HepG2 (cell line): ENCODE data around the gene FKBP9. TPM values are rescaled to one million over a fixed set of nuclear protein-coding genes. Genes with fewer than 3 reads are reported as not detected.

Source experiments
- KLF9 ChIP-seq: IDR thresholded peaks from 2 replicates; pipeline ENCODE4 v1.6.1; 2016; ENCODE audit warnings: low read depth
- MLLT10 ChIP-seq: sonication (generic); formaldehyde crosslinking; IDR thresholded peaks from 2 replicates; pipeline ENCODE4 v1.4.0; 2020; ENCODE audit warnings: missing genetic modification reagents
- RXRB ChIP-seq: IDR thresholded peaks from 2 replicates; pipeline ENCODE4 v1.6.1; 2016; ENCODE audit warnings: borderline replicate concordance, missing genetic modification reagents, missing compliant biosample characterization
- SIX1 ChIP-seq: sonication (generic); formaldehyde crosslinking; IDR thresholded peaks from 2 replicates; pipeline ENCODE4 v1.4.0; 2020; ENCODE audit warnings: missing genetic modification reagents, borderline replicate concordance
- TAF1 ChIP-seq: sonication (generic); formaldehyde crosslinking; IDR thresholded peaks from 2 replicates; pipeline ENCODE4 v1.4.0; 2020; ENCODE audit warnings: missing genetic modification reagents
- ZMAT3 ChIP-seq: sonication (generic); formaldehyde crosslinking; conservative IDR thresholded peaks from 2 replicates; pipeline ENCODE4 v1.7.0; 2021; ENCODE audit warnings: missing genetic modification reagents
- ZNF230 ChIP-seq: sonication (generic); formaldehyde crosslinking; IDR thresholded peaks from 2 replicates; pipeline ENCODE4 v1.4.0; 2020; ENCODE audit warnings: mild to moderate bottlenecking, missing genetic modification reagents
- ZNF256 ChIP-seq: sonication (generic); formaldehyde crosslinking; conservative IDR thresholded peaks from 2 replicates; pipeline ENCODE4 v1.4.0; 2020; ENCODE audit warnings: missing genetic modification reagents
- ZNF747 ChIP-seq: sonication (generic); formaldehyde crosslinking; IDR thresholded peaks from 2 replicates; pipeline ENCODE4 v1.8.1; 2023; ENCODE audit warnings: missing genetic modification reagents, mild to moderate bottlenecking, borderline replicate concordance
- polyA plus RNA-seq, 8 experiments: library from polyadenylated mRNA; depleted of rRNA in 3 of 8; stranded (reverse) in 7 of 8; unstranded in 1 of 8; fragments of >200 nt; fragmentation: Illumina TruSeq in 4 of 8; extraction: Trizol in 4 of 8; gene quantifications; 2 replicates each; pipeline versions ENCODE4 v1.2.1 to v1.2.3, GENCODE V29; 2011 to 2016; ENCODE audit warnings: low read depth in 4 of 8, missing spikeins in 1 of 8, mixed read lengths in 1 of 8; ENCODE audit not compliant: insufficient read depth in 1 of 8
- total RNA-seq, 5 experiments: library from RNA; depleted of rRNA; stranded (reverse); fragments of >200 nt; fragmentation: Illumina TruSeq; extraction: Trizol; gene quantifications; 2 replicates each; pipeline ENCODE4 v1.2.3, GENCODE V29; 2016; ENCODE audit warnings: low read depth in 1 of 5
- TF ChIP-seq, protein P1 (sequence below): sonication (generic); formaldehyde crosslinking; IDR thresholded peaks from 2 replicates; pipeline ENCODE4 v1.4.0; 2020; ENCODE audit warnings: mild to moderate bottlenecking, missing genetic modification reagents
- TF ChIP-seq, protein P2 (sequence below): sonication (generic); formaldehyde crosslinking; IDR thresholded peaks from 2 replicates; pipeline ENCODE4 v1.4.0; 2020; ENCODE audit warnings: mild to moderate bottlenecking, missing genetic modification reagents
- TF ChIP-seq, protein P3 (sequence below): sonication (generic); formaldehyde crosslinking; IDR thresholded peaks from 2 replicates; pipeline ENCODE4 v1.5.0; 2020; ENCODE audit warnings: mild to moderate bottlenecking, missing genetic modification reagents, moderate library complexity
- TF ChIP-seq, protein P4 (sequence below): sonication (generic); formaldehyde crosslinking; IDR thresholded peaks from 2 replicates; pipeline ENCODE4 v1.5.1; 2020; ENCODE audit warnings: mild to moderate bottlenecking, missing genetic modification reagents
- TF ChIP-seq, protein P5 (sequence below): sonication (generic); formaldehyde crosslinking; IDR thresholded peaks from 2 replicates; pipeline ENCODE4 v1.4.0; 2020; ENCODE audit warnings: missing genetic modification reagents
- TF ChIP-seq, protein P6 (sequence below): sonication (generic); formaldehyde crosslinking; conservative IDR thresholded peaks from 2 replicates; pipeline ENCODE4 v1.8.0; 2022; ENCODE audit warnings: low read depth, missing genetic modification reagents

Gene FKBP9
- total and polyA plus RNA-seq, 2 of the 13 experiments (the other 11 are each of a cell fraction or from before 2014, with no cell fraction given): 34.0 to 41.5 TPM

DNA sequence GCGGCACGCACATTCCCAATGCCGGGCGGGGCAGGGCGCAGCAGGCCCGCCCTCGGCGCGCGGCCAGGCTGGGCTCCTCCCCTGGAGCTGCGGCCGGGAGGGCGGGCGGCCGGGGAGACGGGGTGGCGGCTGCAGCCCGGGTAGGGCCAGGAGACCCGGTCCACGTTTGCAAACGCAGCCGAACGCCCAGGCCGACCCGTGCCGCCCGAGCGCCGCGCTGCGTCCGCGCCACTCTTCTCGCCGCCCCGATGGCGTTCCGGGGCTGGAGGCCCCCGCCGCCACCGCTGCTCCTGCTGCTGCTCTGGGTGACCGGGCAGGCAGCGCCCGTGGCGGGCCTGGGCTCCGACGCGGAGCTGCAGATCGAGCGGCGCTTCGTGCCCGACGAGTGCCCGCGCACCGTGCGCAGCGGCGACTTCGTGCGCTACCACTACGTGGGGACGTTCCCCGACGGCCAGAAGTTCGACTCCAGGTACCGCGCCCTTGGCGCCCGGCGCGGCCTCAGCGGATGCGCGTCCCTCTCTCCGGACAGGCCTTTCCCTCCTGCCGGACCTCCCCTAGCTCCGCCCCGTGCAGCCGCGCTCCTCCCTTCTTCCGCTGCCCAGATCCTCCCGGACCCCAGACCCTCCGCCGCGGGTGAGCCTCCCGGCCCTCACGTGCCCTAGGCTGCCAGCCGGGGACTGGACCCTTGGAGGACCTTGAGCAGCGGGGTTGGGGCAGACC lies at the start of gene FKBP9 (continued):
- TF ChIP-seq RXRB (CRISPR knock-in tag) (peak; percentile 29; the same call in 1 of the 2 replicates), ZNF230 (CRISPR knock-in tag) (no peak; the same call in none of the 2 replicates), ZNF256 (CRISPR knock-in tag) (no peak), ZNF747 (CRISPR knock-in tag) (no peak; the same call in none of the 2 replicates), SIX1 (CRISPR knock-in tag) (no peak), KLF9 (CRISPR knock-in tag) (peak; percentile 71; the same call in 1 of the 2 replicates), ZMAT3 (CRISPR knock-in tag) (no peak), MLLT10 (CRISPR knock-in tag) (no peak), TAF1 (CRISPR knock-in tag) (peak; percentile 85)
- TF ChIP-seq, protein P1, sequence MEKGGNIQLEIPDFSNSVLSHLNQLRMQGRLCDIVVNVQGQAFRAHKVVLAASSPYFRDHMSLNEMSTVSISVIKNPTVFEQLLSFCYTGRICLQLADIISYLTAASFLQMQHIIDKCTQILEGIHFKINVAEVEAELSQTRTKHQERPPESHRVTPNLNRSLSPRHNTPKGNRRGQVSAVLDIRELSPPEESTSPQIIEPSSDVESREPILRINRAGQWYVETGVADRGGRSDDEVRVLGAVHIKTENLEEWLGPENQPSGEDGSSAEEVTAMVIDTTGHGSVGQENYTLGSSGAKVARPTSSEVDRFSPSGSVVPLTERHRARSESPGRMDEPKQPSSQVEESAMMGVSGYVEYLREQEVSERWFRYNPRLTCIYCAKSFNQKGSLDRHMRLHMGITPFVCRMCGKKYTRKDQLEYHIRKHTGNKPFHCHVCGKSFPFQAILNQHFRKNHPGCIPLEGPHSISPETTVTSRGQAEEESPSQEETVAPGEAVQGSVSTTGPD (CRISPR knock-in tag): no peak
- TF ChIP-seq, protein P2, sequence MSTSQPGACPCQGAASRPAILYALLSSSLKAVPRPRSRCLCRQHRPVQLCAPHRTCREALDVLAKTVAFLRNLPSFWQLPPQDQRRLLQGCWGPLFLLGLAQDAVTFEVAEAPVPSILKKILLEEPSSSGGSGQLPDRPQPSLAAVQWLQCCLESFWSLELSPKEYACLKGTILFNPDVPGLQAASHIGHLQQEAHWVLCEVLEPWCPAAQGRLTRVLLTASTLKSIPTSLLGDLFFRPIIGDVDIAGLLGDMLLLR: peak; percentile 72
- TF ChIP-seq, protein P3, sequence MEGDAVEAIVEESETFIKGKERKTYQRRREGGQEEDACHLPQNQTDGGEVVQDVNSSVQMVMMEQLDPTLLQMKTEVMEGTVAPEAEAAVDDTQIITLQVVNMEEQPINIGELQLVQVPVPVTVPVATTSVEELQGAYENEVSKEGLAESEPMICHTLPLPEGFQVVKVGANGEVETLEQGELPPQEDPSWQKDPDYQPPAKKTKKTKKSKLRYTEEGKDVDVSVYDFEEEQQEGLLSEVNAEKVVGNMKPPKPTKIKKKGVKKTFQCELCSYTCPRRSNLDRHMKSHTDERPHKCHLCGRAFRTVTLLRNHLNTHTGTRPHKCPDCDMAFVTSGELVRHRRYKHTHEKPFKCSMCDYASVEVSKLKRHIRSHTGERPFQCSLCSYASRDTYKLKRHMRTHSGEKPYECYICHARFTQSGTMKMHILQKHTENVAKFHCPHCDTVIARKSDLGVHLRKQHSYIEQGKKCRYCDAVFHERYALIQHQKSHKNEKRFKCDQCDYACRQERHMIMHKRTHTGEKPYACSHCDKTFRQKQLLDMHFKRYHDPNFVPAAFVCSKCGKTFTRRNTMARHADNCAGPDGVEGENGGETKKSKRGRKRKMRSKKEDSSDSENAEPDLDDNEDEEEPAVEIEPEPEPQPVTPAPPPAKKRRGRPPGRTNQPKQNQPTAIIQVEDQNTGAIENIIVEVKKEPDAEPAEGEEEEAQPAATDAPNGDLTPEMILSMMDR (CRISPR knock-in tag): 0 out of 2 replicates have a peak, but pooled peaks have one; percentile 10
- TF ChIP-seq, protein P4, sequence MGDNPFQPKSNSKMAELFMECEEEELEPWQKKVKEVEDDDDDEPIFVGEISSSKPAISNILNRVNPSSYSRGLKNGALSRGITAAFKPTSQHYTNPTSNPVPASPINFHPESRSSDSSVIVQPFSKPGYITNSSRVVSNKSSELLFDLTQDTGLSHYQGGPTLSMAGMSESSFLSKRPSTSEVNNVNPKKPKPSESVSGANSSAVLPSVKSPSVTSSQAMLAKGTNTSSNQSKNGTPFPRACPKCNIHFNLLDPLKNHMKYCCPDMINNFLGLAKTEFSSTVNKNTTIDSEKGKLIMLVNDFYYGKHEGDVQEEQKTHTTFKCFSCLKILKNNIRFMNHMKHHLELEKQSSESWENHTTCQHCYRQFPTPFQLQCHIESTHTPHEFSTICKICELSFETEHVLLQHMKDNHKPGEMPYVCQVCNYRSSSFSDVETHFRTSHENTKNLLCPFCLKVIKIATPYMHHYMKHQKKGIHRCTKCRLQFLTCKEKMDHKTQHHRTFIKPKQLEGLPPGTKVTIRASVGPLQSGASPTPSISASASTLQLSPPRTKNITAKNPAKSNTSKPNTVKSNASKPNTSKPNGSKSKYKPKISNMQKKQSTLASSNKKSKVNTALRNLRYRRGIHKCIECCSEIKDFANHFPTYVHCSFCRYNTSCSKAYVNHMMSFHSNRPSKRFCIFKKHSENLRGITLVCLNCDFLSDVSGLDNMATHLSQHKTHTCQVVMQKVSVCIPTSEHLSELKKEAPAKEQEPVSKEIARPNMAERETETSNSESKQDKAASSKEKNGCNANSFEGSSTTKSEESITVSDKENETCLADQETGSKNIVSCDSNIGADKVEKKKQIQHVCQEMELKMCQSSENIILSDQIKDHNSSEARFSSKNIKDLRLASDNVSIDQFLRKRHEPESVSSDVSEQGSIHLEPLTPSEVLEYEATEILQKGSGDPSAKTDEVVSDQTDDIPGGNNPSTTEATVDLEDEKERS: no peak
- TF ChIP-seq, protein P5, sequence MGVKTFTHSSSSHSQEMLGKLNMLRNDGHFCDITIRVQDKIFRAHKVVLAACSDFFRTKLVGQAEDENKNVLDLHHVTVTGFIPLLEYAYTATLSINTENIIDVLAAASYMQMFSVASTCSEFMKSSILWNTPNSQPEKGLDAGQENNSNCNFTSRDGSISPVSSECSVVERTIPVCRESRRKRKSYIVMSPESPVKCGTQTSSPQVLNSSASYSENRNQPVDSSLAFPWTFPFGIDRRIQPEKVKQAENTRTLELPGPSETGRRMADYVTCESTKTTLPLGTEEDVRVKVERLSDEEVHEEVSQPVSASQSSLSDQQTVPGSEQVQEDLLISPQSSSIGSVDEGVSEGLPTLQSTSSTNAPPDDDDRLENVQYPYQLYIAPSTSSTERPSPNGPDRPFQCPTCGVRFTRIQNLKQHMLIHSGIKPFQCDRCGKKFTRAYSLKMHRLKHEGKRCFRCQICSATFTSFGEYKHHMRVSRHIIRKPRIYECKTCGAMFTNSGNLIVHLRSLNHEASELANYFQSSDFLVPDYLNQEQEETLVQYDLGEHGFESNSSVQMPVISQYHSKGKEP: no peak
- TF ChIP-seq, protein P6, sequence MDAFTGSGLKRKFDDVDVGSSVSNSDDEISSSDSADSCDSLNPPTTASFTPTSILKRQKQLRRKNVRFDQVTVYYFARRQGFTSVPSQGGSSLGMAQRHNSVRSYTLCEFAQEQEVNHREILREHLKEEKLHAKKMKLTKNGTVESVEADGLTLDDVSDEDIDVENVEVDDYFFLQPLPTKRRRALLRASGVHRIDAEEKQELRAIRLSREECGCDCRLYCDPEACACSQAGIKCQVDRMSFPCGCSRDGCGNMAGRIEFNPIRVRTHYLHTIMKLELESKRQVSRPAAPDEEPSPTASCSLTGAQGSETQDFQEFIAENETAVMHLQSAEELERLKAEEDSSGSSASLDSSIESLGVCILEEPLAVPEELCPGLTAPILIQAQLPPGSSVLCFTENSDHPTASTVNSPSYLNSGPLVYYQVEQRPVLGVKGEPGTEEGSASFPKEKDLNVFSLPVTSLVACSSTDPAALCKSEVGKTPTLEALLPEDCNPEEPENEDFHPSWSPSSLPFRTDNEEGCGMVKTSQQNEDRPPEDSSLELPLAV (CRISPR knock-in tag): peak; percentile 51; the same call in 1 of the 2 replicates
